ENCODE results near the gene SHISAL2A.

SHISAL2A gene

GRCh38 chr1:52623812-52624211 is 9.2 kb upstream of the SHISAL2A start:
- no peak for DNase-seq

- DNase-seq: no peak
These were observed 5.9 kb upstream of the SHISAL2A start for GRCh38 chr1:52627028-52627427.

- DNase-seq: no peak
These were observed 4.2 kb upstream of the SHISAL2A start for GRCh38 chr1:52628614-52629324.

DNA sequence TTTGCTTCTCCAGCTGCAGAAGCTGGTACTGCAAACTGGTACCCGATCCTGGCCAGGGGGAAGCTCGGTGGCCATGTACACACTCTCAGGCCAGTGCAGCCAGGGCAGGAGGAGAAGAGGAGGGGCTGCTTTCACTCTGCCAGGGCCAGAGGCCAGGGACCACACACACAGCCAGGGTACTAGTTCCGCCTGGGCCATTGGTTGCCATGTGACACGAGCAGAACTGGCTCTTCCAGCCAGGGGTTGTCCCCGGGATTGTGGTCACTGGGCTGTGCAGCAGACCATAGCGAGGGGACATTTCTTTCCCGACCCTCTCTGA is 3.7 kb upstream of the SHISAL2A start:
- DNase-seq: no peak

- DNase-seq: no peak
These were observed 3.3 kb upstream of the SHISAL2A start for GRCh38 chr1:52629667-52630066.

DNA sequence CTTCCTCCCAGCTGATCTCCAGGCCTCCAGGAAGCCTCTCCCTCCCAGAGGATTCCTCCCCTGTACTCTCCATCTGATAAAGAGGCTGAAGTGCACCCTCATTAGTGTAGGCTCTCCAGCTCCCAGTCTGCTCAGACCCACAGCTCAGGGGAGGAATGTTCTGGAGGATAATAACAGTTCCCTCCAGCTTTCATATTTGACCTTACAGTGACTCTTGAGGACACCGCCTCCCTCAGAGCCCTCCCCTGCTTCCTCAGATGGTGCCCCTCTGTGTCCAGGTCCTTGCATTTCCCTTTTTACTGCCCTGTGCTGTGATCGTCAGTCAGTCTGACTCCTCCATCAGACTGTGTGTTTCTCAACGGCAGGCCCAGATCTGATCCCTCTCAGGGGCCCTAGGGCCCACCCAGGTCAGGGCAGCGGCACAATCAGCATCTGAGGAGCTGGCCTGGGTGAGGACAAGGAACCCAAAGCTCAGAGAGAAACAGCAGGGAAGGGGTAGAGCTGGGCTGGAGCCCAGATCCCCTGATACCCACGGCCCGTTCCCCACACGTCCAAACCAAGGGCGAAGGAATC is 1.1 kb upstream of the SHISAL2A start:
- DNase-seq: peak in 2 of 3 experiments; percentile 46 to 64

- peak in 2 of 3 experiments; percentile 84 to 88 for DNase-seq
These were observed 355 bp downstream of the SHISAL2A start for GRCh38 chr1:52633291-52633754.

- DNase-seq: no peak
These were observed 1.1 kb downstream of the SHISAL2A start for GRCh38 chr1:52634111-52634510.

DNA sequence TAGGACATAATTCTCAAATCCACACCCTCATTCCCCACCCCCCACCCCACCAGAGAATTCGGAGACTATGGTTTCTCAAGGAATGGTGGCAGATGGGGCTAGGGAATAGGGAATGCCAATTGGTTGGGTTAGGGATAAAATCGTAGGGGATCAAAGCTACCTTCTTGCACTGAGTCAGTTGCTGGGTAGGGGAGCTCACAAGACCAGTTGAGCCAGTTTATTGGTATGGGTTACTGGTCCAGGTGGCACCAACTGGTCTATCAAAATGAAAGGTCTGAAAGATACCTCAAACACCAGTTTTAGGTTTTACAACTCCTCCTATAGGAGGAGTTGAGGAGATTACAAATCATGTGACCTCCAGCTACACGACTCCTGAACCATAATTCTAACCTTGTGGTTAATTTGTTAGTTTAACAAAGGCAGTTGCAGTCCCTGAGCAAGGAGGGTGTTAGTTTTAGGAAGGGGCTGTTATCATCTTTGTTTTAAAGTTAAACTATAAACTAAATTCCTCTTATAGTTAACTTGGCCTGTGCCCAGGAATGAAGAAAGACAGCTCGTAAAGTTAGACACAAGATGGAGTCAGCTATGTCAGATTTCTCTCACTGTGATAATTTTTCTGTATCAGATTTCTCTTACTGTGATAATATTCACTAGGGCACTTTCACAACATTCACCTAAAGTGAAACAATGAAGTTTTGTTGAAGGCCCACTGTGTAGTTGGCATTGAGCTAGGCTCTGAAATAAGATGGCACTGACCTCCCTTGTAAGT is 2.5 kb downstream of the SHISAL2A start:
- no peak for DNase-seq

DNA sequence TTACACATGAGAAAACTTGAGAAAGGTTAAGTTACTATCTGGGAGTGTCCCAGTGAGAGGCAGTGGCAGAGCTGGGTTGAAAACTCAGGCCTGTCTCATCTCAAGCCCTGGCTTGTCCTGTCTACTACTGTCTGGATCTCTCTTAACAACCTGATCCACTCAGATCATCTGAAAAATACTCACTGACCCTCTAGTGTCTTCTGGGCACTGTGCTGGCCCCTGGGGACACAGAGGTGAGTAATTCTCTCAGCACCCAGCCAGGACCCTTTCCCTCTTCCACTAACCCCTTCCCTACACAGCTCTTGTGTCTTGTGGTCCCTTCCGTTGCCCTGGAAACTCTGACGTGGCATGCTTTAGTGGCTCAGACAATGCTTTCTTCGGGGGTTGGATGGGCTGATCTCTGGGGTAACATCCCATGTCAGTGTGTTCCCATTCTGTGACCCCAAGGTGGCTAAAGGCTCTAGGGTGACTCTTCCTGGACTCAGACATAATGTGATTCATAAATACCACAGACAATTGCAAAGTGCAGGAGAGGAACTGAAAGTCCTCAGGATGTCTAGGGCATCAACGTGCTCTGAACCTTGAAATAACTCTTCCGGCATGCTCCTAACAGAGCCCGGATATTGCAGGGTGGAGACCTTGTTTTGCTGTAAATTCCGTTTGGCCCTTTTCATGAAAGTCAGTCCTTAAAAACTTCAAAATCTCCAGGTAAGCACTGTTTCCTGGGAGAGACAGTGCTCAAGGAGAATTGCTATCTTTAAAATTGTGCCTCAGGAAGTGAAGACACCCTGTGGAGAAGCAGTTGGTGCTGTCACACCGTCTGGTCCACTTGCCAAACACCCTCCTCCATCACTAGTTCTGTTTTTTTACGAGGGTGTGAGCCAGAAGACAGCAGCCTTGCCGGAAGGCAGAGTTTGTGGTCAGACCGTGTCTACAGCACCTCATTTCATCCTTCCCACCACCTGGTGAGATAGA is 4.0 kb downstream of the SHISAL2A start:
- no peak for DNase-seq

DNA sequence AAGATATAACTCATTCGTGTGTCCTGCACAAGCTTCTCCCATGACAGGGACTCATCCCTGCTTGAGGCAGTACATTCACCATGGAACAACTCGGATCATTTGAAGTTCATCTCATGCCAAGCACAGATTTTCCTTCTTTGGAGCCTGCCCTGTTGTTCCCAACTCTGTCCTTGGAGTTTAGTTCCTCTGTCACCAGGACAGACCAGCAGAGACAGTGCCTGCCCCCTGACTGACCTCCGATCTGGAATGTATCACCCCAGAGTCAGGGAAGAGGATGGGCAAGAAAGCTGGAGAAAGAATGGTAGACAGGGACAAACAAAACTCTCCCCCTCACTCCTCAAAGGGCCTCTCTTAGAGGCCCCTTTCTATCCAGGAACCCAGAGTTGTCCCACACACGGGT is 5.0 kb downstream of the SHISAL2A start:
- DNase-seq: no peak

- no peak for DNase-seq
These were observed 7.7 kb downstream of the SHISAL2A start for GRCh38 chr1:52640697-52641096.

GRCh38 chr1:52641307-52641706 is 8.3 kb downstream of the SHISAL2A start:
- DNase-seq: no peak

DNA sequence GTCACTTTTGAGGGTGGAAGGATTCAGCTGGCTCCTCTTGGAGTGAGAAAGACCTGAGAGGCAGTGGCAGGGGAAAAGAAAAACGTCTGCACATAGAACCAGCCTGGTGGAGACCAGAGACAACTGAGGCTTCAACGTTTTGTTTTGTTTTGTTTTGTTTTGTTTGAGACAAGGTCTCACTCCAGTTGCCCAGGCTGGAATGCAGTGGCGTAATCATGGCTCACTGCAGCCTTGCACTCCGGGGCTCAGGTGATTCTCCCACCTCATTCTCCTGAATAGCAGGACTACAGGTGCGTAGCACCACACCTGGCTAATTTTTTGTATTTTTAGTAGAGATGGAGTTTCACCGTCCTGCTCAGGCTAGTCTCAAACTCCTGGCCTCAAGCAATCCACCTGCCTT is 12.3 kb downstream of the SHISAL2A start:
- DNase-seq: no peak

DNA sequence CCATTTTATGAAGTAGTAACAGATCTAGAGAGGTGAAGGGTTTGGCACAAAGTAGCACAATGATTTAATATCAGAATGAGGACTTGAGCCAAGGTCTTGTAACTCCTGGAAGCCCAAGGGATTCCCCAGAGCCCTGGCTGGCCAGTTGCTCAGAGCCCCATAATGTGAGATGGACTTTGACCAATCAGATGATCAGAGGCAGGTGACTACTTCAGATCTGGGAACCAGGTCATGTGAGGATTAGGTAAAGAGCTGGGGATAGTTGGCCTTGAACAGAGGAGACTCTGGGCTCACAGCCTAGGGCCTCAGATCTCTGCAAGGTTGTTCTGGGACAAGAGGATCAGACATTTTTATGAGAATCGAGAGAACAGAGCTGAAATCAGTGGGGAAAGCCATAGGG is 18.9 kb downstream of the SHISAL2A start:
- DNase-seq: no peak

GRCh38 chr1:52653207-52653849 is 20.4 kb downstream of the SHISAL2A start:
- no peak for DNase-seq

GRCh38 chr1:52654063-52654462 is 21.1 kb downstream of the SHISAL2A start:
- no peak for DNase-seq

DNA sequence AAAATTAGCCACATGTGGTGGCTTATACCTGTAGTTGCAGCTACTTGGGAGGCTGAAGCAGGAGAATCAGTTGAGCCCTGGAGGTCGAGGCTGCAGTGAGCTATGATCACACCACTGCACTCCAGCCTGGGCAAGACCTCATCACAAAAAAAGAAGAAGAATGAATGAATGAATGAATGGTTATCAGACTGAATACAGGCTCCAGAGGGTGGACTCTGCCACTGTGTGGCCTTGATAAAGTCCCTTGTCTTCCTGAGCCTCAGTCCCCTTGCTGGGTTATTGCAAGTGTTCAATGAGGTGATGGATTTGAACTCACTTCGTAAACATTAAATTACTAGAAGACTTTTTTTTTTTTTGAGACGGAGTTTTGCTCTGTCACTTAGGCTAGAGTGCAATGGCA is 24.7 kb downstream of the SHISAL2A start:
- DNase-seq: no peak

GRCh38 chr1:52658795-52659194 is 25.8 kb downstream of the SHISAL2A start:
- DNase-seq: no peak

GRCh38 chr1:52659356-52659755 is 26.4 kb downstream of the SHISAL2A start:
- DNase-seq: no peak

DNA sequence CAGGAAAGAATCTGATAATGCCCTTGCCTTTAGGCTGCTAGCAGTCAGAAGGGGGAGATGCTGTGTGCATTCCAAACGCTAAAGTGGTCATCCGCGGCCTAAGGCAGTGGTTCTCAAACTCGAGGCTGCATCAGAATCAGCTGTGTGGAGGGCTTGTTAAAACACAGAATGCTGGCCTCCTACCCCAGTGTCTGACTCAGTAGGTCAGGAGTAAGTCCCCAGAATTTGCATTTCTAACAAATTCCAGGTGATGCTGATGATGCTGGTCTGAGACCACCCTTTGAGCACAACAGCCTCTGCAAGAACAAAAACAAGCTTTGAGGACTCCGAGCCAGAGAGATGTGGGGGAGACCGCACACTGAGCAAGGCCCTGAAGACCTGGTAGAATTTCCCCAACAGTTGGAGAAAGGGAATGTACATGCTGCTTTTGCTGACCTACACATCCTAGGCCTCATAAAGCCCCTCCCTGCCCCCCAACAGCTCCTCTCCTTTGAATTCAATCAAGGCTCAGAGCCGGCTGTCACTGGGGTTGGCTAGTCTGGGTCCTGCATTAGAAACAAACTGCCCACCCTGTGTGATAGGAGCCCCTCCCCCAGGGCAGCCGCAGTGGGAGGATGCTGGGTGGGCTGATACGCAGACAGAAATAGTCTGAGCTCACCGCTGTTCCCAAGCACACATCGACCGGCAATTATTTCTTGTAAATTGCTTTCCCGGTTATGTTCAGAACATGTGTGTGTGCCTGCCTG is 27.1 kb downstream of the SHISAL2A start:
- DNase-seq: peak in 2 of 3 experiments; percentile 37 to 69

DNA sequence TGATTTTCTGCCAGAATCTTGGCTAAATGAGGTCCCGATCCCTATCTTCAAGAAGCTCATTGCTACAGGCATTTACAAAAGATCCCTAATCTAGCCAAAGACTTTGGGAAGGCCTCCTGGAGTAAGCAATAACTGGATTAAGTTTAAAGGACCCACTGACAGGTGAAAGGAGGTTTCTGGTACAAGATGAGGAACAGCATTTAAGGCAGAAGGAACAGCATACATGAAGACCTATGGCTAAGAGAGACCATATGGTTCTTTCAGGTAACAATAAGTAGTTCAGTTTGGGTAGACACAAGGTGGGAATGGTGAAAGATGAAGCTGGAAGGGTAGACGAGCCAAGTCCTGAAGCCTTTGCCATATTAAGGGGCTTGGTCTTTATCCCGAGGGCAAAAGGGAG is 27.8 kb downstream of the SHISAL2A start:
- no peak for DNase-seq

Data from NCI-H1417 (cell line).